Measurements from ENCODE around the gene TAGLN. TPM values are rescaled to one million over a fixed set of nuclear protein-coding genes. Genes with fewer than 3 reads are reported as not detected.
A peak's percentile ranks its signal among the peaks of the same experiment; 100 is the strongest.

Gene TAGLN
- total RNA-seq = 100 to 1,000 TPM; 228 to 412 TPM
- polyA plus RNA-seq (2013, experiment 1 of 2) = 375 TPM
- polyA plus RNA-seq (2013, experiment 2 of 2) = 542 TPM
- long read RNA-seq, experiment 1, transcript TAGLN-202 (5 exons, 928 nt) = major isoform, 51 of 88 reads
- long read RNA-seq, experiment 1, transcript TAGLN-207 (4 exons, 2,166 nt) = minor isoform, 16 of 88 reads
- long read RNA-seq, experiment 1, partial matches to known transcripts = 17 of 88 reads
- long read RNA-seq, experiment 1, other reads (novel, unspliced or antisense) = 4 of 88 reads
- long read RNA-seq, experiment 2, transcript TAGLN-202 (5 exons, 928 nt) = major isoform, 330 of 356 reads
- long read RNA-seq, experiment 2, transcript TAGLN-207 (4 exons, 2,166 nt) = minor isoform, 14 of 356 reads
- long read RNA-seq, experiment 2, transcript TAGLN-201 (5 exons, 1,477 nt) = minor isoform, 7 of 356 reads
- long read RNA-seq, experiment 2, partial matches to known transcripts = 0 of 356 reads
- long read RNA-seq, experiment 2, other reads (novel, unspliced or antisense) = 4 of 356 reads
- long read RNA-seq, experiment 3, transcript TAGLN-202 (5 exons, 928 nt) = major isoform, 1,159 of 1,188 reads
- long read RNA-seq, experiment 3, partial matches to known transcripts = 1 of 1,188 reads
- long read RNA-seq, experiment 3, other reads (novel, unspliced or antisense) = 20 of 1,188 reads
- long read RNA-seq, experiment 4, transcript TAGLN-203 (6 exons, 1,048 nt) = minor isoform, 5 of 1,663 reads
- long read RNA-seq, experiment 4, transcript TAGLN-202 (5 exons, 928 nt) = major isoform, 1,521 of 1,663 reads
- long read RNA-seq, experiment 4, transcript TAGLN-207 (4 exons, 2,166 nt) = minor isoform, 96 of 1,663 reads
- long read RNA-seq, experiment 4, transcript TAGLN-201 (5 exons, 1,477 nt) = minor isoform, 20 of 1,663 reads
- long read RNA-seq, experiment 4, partial matches to known transcripts = 8 of 1,663 reads
- long read RNA-seq, experiment 4, other reads (novel, unspliced or antisense) = 13 of 1,663 reads

DNA sequence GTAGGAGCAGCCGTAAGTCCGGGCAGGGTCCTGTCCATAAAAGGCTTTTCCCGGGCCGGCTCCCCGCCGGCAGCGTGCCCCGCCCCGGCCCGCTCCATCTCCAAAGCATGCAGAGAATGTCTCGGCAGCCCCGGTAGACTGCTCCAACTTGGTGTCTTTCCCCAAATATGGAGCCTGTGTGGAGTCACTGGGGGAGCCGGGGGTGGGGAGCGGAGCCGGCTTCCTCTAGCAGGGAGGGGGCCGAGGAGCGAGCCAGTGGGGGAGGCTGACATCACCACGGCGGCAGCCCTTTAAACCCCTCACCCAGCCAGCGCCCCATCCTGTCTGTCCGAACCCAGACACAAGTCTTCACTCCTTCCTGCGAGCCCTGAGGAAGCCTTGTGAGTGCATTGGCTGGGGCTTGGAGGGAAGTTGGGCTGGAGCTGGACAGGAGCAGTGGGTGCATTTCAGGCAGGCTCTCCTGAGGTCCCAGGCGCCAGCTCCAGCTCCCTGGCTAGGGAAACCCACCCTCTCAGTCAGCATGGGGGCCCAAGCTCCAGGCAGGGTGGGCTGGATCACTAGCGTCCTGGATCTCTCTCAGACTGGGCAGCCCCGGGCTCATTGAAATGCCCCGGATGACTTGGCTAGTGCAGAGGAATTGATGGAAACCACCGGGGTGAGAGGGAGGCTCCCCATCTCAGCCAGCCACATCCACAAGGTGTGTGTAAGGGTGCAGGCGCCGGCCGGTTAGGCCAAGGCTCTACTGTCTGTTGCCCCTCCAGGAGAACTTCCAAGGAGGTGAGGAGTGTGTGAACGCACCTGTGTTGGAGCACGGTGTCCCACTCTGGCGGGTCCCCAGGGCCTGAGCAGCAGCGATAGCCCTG lies at the start of gene TAGLN:
Gene TAGLN, plus strand, starts transcription at position 318 of the 863 bp plus-strand sequence. CDS start 3,644 bp downstream, outside the sequence.
- WGBS, 2 experiments (ENCODE audit: insufficient coverage in 1 of 2, insufficient read length in 1 of 2) = 0 to 8% methylated on average over 7 to 34 of the region's 34 CpGs
- H3K4me3 Mint-ChIP-seq = peak within 1 kb of the TSS; percentile 64
- Histone ChIP-seq H3K4me1 (ENCODE audit: control insufficient read depth, insufficient read depth, low read length) (peaks cover 13% of the 10 kb centered on the region), H3K9me3 (ENCODE audit: control insufficient read depth, low read length) (no peaks in the 10 kb centered on the region), H3K4me3 (ENCODE audit: low read length) (peak within 1 kb of the TSS; percentile 88), H3K27me3 (ENCODE audit: control insufficient read depth, insufficient read depth, low read length, poor library complexity, severe bottlenecking) (no peaks in the 10 kb centered on the region), H3K27ac (ENCODE audit: low read depth, low read length) (peak within 1 kb of the TSS; percentile 75), H3K36me3 (ENCODE audit: control insufficient read depth, insufficient read depth, low read length) (peaks cover 30% of the 10 kb centered on the region), H3K9ac (ENCODE audit: extremely low read depth, low read length, poor library complexity, severe bottlenecking) (peak within 1 kb of the TSS; percentile 86)
- peak; percentile 97 for DNase-seq
- H3K9me3 Mint-ChIP-seq = no peaks in the 10 kb centered on the region
- H3K36me3 Mint-ChIP-seq (ENCODE audit: low read depth) = peaks cover 32% of the 10 kb centered on the region
- H3K4me1 Mint-ChIP-seq = peaks cover 42% of the 10 kb centered on the region
- no peaks in the 10 kb centered on the region for H3K27me3 Mint-ChIP-seq (ENCODE audit: insufficient read depth)
- peak within 1 kb of the TSS; percentile 88 for H3K27ac Mint-ChIP-seq
- TF ChIP-seq, protein P1, sequence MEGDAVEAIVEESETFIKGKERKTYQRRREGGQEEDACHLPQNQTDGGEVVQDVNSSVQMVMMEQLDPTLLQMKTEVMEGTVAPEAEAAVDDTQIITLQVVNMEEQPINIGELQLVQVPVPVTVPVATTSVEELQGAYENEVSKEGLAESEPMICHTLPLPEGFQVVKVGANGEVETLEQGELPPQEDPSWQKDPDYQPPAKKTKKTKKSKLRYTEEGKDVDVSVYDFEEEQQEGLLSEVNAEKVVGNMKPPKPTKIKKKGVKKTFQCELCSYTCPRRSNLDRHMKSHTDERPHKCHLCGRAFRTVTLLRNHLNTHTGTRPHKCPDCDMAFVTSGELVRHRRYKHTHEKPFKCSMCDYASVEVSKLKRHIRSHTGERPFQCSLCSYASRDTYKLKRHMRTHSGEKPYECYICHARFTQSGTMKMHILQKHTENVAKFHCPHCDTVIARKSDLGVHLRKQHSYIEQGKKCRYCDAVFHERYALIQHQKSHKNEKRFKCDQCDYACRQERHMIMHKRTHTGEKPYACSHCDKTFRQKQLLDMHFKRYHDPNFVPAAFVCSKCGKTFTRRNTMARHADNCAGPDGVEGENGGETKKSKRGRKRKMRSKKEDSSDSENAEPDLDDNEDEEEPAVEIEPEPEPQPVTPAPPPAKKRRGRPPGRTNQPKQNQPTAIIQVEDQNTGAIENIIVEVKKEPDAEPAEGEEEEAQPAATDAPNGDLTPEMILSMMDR (conservative IDR thresholded peaks at IDR 0.05) = no peak

DNA sequence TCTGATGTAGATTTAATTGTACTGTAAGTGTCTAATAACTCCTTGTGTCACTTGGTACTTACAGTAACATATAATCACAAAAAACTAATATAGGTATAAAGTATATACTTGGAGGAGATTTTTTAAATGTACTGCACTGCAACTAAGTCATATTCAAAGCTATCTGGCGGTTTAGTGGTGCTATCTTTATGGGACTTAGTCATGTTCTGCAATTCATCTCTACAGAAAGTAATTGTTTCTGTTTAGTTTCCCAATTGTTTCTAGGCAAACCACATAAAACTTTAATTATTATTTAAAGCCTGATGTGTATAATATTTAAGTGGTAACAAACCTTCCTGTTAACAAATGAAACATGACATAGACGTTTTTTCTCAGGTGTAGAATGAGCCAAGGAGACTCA lies 47.1 kb upstream of the TAGLN start:
- Histone ChIP-seq H3K27ac (ENCODE audit: low read depth, low read length) (no peak overlapping the region), H3K4me3 (ENCODE audit: low read length) (no peak overlapping the region), H3K9me3 (ENCODE audit: control insufficient read depth, low read length) (no peaks in the 10 kb centered on the region), H3K36me3 (ENCODE audit: control insufficient read depth, insufficient read depth, low read length) (peaks cover 75% of the 10 kb centered on the region), H3K4me1 (ENCODE audit: control insufficient read depth, insufficient read depth, low read length) (no peaks in the 10 kb centered on the region), H3K9ac (ENCODE audit: extremely low read depth, low read length, poor library complexity, severe bottlenecking) (no peak overlapping the region), H3K27me3 (ENCODE audit: control insufficient read depth, insufficient read depth, low read length, poor library complexity, severe bottlenecking) (no peaks in the 10 kb centered on the region)
- Mint-ChIP-seq H3K4me3 (no peak overlapping the region), H3K9me3 (no peaks in the 10 kb centered on the region), H3K27ac (no peak overlapping the region), H3K4me1 (peaks cover 6% of the 10 kb centered on the region), H3K27me3 (ENCODE audit: insufficient read depth) (no peaks in the 10 kb centered on the region), H3K36me3 (ENCODE audit: low read depth) (peaks cover 74% of the 10 kb centered on the region)
- no peak for DNase-seq
- WGBS, 2 experiments (ENCODE audit: insufficient coverage in 1 of 2, insufficient read length in 1 of 2) = 83 to 95% methylated on average over 1 to 2 of the region's 2 CpGs
- TF ChIP-seq, protein P1 (conservative IDR thresholded peaks at IDR 0.05) = no peak

DNA sequence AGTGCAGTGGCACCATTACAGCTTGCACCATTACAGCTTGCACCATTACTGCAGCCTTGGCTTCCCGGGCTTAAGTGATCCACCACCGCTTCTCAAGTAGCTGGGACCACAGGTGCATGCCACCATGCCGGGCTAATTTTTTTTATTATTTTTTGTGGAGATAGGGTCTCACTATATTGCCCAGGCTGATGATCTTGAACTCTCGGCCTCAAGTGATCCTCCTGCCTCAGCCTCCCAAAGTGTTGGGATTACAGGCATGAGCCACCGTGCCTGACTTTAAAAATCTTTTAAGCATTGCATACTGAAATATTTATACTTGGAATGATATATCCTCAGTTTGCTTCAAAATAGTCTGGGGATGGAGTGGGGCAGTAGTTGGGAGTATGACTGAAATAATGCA lies 44.7 kb upstream of the TAGLN start:
- H3K4me3 ChIP-seq (ENCODE audit: low read length) = no peak overlapping the region
- DNase-seq = no peak
- Mint-ChIP-seq H3K4me1 (no peaks in the 10 kb centered on the region), H3K27ac (no peak overlapping the region), H3K36me3 (ENCODE audit: low read depth) (peaks cover 74% of the 10 kb centered on the region), H3K4me3 (no peak overlapping the region), H3K27me3 (ENCODE audit: insufficient read depth) (no peaks in the 10 kb centered on the region), H3K9me3 (no peaks in the 10 kb centered on the region)
- no peaks in the 10 kb centered on the region for H3K4me1 ChIP-seq (ENCODE audit: control insufficient read depth, insufficient read depth, low read length)
- H3K9ac ChIP-seq (ENCODE audit: extremely low read depth, low read length, poor library complexity, severe bottlenecking) = no peak overlapping the region
- no peaks in the 10 kb centered on the region for H3K27me3 ChIP-seq (ENCODE audit: control insufficient read depth, insufficient read depth, low read length, poor library complexity, severe bottlenecking)
- H3K27ac ChIP-seq (ENCODE audit: low read depth, low read length) = no peak overlapping the region
- H3K36me3 ChIP-seq (ENCODE audit: control insufficient read depth, insufficient read depth, low read length) = peaks cover 74% of the 10 kb centered on the region
- WGBS, 2 experiments (ENCODE audit: insufficient coverage in 1 of 2, insufficient read length in 1 of 2) = 95 to 100% methylated on average over 3 to 5 of the region's 5 CpGs
- H3K9me3 ChIP-seq (ENCODE audit: control insufficient read depth, low read length) = no peaks in the 10 kb centered on the region
- TF ChIP-seq, protein P1 (conservative IDR thresholded peaks at IDR 0.05) = no peak
